CD1c-positive myeloid dendritic cell (primary cell): ENCODE measurements around the gene ADGRG1.

Experiments used
- DNase-seq: peaks from one replicate; pipeline ENCODE4 v3.0.0-alpha.2; 2016; ENCODE audit errors: extremely low spot score

The ADGRG1 gene

DNA sequence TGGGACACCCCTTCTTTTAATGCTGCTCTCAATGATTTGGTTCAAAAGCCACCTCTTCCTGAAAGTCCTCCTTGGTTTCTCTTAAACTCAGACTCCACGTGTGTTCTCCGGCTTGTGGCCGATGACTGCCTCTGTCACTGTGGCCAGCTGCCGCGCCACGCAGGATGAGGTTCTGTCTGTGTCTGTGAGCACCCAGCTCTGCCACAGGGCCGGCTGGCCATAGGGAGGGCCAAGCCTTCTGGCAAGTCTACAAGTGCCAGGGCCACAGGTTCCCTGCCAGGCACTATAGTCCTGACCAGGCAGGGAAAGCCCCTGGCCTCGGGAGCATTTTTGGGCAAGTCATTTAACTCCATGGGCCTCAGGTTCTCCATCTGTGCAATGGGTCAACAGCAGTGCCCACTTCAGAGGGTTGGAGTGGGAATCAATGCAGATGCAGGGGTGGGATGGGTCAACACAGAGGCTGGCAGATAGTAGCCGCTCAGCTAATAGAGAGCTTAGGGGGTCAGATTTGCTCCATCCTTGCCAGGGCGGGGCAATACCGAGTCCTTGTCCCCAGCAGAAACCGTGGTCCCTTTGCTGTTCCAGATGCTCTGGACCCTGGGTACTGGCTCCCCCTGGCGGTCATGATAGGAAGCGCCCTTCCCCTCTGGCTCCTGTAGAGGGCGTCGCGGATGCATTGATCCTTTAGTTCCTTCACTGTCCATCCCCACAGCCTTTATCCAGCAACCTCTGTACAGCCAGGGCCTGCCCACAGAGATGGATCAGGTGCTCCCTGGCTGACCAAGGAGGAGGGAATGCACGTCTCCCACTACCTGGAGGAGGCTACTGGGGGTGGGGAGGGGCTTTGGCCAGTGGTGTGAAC, 20.4 kb downstream of the ADGRG1 start:
- DNase-seq = peak; percentile 92

DNA sequence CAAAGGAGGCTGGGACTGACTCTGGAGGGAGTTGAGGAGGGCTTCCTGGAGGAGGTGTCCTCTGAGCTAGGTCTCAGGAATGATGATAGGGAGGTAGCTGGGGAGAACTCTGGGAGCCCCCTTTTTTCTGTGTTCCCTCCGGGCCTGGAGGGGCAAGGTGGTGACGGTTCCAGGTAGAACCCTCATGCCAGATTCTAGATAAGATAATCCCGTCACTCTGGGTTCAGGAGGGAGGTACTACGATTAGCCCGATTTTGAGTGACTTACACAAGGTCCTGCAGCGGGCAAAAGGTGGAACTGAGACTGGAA, 21.0 kb downstream of the ADGRG1 start:
- no peak for DNase-seq

DNA sequence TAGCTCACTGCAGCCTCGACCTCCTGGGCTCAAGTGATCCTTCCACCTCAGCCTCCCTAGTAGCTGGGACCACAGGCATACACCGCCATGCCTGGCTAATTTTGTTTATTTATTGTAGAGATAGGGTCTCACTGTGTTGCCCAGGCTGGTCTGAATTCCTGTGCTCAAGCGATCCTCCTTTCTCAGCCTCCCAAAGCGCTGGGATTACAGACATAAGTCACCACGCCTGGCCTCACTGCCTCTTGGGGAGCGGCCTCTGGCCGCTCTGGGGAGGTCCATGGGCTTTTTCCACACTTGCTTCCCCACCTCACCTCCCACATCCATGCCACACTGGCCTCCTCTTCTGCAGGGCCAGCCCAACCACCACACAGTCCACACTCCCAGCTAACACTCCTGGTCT, 21.4 kb downstream of the ADGRG1 start:
- DNase-seq = no peak

DNA sequence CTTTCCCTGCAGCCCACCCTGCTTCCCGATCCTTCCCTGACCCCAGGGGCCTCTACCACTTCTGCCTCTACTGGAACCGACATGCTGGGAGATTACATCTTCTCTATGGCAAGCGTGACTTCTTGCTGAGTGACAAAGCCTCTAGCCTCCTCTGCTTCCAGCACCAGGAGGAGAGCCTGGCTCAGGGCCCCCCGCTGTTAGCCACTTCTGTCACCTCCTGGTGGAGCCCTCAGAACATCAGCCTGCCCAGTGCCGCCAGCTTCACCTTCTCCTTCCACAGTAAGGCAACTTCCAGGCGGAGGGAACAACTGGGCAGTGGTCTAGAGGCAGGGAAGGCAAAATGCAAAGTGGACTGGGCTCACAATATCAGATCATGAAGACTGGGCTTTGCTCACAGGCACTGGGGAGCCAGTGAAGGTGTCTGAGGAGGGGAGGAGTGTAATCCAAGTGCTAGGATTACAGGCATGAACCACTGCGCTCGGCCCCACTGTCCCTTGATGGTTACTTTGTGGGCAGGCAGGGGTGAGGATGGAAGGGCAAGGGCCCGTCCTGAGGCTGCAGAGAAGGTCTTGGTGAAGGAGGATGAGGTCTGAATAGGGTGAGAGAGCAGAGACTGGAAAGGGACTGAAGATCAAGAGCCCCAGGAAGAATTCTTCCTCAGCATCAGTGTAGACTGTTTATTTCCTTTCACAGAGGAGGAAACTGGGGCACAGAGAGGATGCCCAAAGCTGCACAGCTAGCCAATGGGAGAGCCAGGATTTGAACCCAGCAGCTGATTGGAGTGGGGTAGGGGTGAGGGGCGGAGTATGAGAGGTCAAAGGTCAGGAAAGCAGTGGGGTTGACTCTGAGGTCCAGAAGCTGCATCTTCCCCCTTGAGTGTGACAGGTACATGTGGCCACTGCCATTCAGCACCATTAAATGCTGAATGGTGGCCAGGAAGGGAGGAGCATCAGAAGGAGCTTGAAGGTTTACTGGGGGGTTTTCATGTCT, 23.2 kb downstream of the ADGRG1 start:
- no peak for DNase-seq

DNA sequence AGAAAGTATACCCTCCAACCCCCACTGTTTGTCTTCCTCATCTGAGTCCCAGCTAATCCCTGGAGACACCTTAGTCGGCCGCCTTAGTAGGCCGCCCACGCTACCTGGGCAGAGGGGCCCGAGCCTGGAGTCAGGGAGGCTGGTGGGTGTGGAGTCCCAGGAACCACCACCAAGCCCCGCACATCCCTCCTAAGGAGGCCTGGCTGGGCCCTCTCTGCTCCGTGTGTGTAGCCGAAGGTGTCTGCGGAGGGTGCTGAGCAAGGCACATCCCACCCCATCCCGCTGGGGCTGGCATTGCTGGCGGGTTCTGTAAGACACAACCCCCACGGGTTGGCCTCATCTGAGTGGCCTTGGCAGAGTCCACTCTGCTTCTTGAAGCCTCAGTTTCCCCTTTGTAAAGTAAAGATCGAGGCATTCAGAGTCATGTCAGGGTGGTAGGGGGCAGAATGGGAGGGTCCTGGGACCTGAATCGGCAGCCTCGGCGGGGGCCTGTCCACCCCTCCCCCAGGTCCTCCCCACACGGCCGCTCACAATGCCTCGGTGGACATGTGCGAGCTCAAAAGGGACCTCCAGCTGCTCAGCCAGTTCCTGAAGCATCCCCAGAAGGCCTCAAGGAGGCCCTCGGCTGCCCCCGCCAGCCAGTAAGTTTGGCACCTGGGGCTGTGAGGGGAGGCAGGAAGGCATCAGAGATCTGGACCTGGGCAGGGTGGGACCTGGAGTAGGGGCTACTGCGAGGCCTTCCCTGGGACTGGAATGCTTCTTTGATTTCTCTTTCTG, 24.5 kb downstream of the ADGRG1 start:
- DNase-seq = no peak

DNA sequence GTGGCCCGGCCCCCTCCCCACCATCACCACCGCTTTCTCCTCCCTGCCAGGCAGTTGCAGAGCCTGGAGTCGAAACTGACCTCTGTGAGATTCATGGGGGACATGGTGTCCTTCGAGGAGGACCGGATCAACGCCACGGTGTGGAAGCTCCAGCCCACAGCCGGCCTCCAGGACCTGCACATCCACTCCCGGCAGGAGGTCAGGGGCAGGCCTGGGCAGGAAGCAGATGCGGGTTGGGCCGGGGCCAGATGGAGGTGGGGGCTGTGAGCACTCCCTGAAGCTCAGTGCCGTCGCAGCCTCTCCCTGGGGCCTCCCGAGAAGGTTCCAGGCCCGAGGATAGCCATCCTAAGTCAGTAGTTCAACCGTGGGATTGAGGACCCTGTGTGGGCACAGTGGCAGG, 25.5 kb downstream of the ADGRG1 start:
- DNase-seq = no peak

DNA sequence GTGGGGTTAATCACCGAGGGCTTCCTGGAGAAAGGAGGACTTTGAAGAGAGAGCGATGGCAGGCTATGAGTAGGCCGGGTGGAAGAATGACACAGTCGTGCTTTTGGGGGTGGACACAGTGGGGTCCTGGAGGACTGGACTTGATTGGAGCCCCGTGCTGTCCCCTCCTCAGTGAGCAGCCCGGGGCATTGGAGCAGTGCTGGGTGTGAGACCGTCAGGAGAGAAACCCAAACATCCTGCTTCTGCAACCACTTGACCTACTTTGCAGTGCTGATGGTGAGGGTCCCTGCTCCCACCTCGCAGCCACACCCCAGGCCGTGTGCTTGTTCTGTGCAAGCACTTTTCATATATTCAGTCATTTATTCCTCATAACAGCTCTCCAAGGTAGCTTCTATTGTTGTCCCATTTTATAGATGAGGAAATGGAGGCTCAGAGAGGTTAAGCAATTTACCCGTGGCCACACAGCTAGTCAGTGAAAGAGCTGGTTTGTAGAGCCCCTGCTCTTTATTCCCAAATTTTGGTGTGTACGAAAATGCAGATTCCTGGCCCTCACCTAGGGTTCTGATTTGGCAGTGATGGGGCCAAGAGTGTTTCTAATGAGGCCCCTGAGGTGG, 28.0 kb downstream of the ADGRG1 start:
- DNase-seq = no peak

DNA sequence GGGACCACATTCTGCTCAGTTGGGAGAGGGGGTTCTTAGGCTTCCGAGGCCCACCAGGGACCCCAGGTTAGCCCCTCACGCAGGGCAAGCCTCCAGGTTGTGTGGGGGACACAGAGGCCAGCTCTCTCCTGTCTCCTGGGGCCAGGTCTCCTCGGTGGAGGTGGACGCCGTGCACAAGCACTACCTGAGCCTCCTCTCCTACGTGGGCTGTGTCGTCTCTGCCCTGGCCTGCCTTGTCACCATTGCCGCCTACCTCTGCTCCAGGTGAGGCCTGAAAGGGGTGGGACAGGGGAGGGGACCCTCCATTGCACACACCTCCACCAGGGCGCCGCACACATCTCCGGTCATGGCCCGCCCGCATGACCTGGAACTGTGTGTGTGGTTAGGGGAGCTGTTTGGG, 28.8 kb downstream of the ADGRG1 start:
- DNase-seq = no peak

DNA sequence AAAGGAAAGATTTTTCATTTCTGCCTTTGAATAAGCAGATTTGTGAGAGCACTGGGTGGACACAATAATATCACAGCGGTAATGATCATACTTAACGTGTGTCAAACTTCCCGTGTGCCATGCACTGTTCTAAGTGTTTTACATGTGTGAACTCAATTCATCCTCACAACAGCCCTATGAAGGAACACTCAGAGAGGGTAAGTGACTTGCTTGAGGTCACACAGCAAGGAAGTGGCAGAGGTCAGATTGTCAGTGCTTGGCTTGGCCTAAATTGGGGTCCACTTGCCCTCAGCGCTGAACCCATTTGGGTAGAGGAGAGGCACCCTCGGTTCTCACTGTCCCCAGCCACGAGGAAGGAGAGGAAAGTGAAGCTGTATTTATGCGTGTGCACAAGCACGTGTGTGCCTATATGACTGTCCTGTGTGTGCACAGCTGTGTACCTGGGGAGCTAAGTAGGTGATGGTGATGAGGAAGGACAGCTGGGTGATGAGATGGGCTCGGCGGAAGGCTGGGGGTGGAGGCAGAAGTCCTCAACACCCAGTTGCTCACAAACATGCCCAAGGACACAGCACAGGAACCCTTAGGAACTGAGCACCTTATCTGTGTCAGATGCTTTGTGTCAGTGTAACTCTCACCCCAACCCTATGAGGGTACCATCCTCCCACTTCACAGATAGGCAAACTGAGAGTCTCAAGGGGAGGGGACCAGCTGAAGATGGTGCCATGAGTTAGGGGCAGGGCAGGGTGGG, 29.9 kb downstream of the ADGRG1 start:
- no peak for DNase-seq

DNA sequence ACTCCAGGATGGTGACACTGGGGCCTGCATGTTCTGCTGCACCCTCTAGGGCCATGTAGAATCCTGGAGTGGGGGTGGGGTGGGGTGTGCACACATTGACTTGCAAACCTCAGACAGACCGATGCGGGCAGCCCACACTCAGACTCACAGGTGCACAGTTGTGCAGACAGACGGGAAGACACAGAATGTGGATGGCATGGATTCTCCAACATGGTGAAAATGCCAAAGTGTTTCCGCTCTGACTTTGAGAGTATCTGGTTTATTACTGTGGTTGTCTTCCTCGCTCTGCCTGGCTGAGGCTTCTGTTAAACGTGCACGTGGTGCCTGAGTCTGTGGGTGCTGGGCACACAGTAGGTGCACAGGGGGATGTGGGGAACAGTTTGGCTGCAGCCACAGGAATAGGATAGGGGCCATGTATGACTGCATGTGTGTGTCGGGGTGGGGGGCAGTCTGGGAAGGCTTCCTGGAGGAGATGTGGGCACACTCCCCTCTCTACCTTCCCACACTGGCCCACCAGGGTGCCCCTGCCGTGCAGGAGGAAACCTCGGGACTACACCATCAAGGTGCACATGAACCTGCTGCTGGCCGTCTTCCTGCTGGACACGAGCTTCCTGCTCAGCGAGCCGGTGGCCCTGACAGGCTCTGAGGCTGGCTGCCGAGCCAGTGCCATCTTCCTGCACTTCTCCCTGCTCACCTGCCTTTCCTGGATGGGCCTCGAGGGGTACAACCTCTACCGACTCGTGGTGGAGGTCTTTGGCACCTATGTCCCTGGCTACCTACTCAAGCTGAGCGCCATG, 30.6 kb downstream of the ADGRG1 start:
- DNase-seq = no peak

DNA sequence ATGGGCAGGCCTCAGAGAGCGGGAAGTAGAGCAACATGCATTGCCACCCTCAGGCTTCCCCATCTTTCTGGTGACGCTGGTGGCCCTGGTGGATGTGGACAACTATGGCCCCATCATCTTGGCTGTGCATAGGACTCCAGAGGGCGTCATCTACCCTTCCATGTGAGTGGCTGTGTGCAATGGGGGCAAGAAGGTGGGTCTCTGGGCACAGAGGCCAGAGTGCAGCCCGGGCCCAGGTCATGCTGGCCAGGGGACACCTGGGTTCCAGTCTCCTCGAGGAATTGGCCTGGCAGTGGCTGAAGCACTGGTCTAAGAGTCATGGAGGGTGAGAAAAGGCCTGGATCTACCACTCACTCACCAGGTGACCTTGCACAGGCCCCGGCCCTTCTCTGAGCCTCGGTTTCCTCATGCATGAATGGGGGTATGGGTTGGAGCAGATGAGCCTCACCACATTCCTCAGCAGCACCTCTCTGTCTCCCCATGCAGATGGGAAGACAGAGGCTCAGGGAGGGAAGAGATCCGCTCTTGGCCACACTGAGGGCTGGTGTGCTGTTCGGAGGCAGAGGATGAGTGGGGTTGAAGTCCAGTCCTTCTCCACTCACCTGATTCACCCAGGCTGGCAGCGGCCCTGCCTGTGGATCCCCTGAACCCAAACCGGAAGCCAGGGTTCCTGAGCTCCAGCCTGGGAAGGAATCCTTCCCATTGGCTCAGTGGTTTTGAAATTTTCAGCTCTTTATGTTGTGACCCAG, 32.5 kb downstream of the ADGRG1 start:
- DNase-seq = no peak

DNA sequence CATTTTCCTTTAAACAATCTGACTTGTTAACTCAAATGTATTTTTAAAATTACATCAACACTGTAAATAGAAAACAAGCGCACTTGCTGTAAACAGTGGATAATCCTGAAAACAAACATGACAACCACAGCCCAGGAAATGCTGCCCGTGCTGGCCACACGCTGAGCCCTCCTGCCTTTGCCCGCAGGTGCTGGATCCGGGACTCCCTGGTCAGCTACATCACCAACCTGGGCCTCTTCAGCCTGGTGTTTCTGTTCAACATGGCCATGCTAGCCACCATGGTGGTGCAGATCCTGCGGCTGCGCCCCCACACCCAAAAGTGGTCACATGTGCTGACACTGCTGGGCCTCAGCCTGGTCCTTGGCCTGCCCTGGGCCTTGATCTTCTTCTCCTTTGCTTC, 33.1 kb downstream of the ADGRG1 start:
- no peak for DNase-seq

DNA sequence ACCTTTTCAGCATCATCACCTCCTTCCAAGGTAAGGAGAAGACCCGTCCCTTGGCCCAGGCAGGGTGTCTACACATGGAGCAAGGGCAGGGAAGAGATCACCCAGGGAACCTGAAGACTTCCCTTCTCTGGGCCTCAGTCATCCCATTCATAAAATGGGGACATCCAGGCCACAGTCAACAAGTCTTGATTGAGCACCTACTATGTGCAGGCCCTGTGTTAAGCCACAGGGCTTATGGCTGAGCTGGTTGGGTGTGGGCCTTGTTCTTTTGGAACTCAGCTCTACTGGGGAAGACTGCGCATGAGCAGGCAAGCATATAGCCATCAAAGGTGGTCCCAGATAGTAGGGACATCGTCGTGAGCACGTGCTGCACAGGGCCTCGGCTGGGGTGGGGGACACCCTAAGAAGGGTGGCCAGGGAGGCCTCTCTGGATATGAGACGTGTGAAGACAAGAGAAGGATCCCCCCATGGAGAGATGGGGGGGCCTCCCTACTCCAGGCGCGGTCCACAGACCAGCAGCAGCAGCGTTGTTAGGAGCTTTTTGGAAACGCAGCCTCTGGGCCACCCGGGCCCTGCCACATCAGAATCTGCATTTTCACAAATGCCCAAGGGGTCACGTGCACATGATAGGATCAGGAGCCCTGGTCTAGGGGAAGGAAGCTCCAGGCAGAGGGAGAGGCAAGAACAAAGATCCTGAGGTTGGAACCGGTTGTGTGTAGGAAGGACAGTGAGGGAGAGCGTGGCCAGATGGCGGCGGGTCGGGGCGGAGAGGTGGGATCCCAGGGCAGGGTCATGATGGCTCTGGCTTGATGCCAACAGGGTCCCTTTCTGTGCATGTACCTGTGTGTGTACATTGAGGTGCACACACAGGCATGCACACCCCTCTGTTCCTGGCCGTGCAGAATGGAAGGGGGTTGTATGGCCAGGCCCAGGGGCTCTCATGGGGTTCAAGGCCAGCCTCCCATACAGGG, 33.8 kb downstream of the ADGRG1 start:
- no peak for DNase-seq

DNA sequence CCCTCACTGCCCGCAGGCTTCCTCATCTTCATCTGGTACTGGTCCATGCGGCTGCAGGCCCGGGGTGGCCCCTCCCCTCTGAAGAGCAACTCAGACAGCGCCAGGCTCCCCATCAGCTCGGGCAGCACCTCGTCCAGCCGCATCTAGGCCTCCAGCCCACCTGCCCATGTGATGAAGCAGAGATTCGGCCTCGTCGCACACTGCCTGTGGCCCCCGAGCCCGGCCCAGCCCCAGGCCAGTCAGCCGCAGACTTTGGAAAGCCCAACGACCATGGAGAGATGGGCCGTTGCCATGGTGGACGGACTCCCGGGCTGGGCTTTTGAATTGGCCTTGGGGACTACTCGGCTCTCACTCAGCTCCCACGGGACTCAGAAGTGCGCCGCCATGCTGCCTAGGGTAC, 35.0 kb downstream of the ADGRG1 start:
- no peak for DNase-seq

DNA sequence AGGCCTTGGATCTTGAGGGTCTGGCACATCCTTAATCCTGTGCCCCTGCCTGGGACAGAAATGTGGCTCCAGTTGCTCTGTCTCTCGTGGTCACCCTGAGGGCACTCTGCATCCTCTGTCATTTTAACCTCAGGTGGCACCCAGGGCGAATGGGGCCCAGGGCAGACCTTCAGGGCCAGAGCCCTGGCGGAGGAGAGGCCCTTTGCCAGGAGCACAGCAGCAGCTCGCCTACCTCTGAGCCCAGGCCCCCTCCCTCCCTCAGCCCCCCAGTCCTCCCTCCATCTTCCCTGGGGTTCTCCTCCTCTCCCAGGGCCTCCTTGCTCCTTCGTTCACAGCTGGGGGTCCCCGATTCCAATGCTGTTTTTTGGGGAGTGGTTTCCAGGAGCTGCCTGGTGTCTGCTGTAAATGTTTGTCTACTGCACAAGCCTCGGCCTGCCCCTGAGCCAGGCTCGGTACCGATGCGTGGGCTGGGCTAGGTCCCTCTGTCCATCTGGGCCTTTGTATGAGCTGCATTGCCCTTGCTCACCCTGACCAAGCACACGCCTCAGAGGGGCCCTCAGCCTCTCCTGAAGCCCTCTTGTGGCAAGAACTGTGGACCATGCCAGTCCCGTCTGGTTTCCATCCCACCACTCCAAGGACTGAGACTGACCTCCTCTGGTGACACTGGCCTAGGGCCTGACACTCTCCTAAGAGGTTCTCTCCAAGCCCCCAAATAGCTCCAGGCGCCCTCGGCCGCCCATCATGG, 35.7 kb downstream of the ADGRG1 start:
- no peak for DNase-seq

DNA sequence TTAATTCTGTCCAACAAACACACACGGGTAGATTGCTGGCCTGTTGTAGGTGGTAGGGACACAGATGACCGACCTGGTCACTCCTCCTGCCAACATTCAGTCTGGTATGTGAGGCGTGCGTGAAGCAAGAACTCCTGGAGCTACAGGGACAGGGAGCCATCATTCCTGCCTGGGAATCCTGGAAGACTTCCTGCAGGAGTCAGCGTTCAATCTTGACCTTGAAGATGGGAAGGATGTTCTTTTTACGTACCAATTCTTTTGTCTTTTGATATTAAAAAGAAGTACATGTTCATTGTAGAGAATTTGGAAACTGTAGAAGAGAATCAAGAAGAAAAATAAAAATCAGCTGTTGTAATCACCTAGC, 36.2 kb downstream of the ADGRG1 start:
- DNase-seq = no peak

DNA sequence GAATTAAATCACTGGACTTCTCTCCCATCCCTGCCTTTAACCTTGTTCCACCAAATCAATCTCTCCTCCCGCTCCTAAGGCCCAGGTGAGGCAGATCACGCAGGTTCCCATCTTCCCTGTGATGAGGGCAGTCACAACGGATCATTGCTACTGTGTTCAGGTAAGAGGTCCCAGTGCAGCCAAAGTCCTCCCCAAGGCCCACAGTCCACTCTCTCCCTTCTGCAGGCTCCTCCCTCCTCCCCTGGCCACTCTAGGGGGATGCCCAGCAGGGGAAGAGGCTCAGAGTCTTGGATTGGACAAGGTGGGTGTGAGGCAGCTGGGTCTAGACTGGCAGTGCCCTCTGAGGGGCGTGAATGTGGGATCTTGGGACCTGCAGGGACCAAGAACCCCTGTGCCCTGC, 37.1 kb downstream of the ADGRG1 start:
- no peak for DNase-seq
